Epidermal melanocyte (primary cell): Measurements from ENCODE around the gene TBCK.

ENCODE experiments used
- DNase-seq: peaks from one replicate; pipeline ENCODE4 v3.0.0; 2011; ENCODE audit warnings: low spot score; ENCODE audit not compliant: insufficient read length

Gene TBCK

DNA sequence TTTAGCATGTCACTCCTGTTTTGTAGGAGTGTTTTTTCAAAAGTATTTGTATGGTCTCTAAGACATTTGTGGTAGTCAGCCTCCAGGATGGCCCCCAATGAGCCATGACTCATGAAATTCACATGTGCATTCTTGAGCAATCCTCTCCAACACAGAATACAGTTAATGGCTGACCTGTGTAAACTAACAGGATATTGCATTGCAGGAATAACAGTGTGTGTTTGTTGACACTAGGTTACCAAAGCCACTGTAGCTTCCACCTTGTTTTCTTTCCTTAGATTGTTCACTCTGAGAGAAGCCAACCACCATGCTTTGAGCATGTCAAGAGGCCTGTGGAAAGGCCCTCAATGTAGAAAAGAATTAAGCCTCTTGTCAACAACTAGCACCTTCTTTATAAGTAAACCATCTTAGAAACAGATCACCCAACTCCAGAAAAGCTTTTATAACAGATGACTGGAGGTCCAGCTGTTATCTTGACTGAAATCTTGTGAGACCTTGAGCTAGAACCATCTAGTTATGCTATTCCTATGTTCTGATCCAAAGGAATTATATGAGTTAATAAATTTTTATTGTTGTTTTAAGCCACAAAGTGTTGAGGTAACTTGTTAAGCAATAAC is 28.5 kb downstream of the TBCK start:
- no peak for DNase-seq

DNA sequence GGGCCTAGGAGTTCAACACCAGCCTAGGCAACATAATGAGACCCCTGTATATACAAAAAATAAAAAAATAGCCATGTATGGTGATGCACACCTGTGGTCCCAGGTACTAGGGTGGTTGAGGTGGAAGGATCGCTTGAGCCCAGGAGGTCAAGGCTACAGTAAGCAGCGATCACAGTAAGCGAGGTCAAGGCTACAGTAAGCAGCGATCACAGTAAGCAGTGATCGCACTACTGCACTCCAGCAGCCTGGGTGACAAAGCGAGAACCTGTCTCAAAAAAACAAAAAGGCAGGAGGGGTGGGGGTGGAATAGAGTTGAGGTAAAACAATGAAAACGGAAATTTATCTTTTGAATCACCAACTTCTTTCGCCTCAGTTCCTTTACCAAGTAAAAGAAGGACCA is 29.4 kb downstream of the TBCK start:
- DNase-seq = no peak

DNA sequence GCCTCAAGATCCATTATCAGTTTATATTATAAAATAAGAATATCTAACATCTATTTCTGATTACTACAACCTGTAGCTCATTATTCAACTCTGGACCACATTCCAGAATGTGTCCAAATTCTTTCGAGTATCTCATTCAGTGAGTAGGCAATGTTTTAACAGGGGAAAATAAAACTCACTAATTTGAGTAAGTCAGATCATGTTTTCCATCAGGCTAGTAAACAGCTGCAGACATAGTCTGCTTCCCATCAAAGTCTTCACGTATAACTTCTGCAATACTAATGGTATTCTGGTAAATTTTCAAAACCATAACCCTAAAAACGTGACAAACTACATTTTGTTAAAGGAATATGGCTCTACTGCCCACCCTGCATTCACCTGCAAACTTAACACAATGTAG is 31.8 kb downstream of the TBCK start:
- no peak for DNase-seq

- DNase-seq = no peak
These were observed 38.8 kb downstream of the TBCK start for GRCh38 chr4:106277140-106277675.

GRCh38 chr4:106273831-106274230 is 42.2 kb downstream of the TBCK start:
- DNase-seq = no peak

DNA sequence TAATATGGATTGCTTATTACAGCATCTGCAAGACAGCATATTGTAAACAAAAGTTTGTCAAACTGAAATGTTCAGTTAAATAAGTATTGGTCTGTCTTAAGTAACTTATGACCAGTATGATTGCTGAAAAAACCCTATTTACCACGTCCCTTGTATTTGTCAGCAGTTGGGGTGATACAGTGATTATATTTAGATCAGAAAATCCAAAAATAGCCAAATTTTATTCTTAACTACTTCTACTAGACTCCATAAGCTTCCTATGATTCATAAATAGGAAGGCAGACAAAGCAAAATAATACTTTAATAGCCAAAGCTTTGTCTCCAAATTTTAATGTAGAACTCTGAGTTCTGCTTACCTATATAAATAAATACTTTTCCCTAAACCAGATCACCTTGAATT is 45.3 kb downstream of the TBCK start:
- no peak for DNase-seq

DNA sequence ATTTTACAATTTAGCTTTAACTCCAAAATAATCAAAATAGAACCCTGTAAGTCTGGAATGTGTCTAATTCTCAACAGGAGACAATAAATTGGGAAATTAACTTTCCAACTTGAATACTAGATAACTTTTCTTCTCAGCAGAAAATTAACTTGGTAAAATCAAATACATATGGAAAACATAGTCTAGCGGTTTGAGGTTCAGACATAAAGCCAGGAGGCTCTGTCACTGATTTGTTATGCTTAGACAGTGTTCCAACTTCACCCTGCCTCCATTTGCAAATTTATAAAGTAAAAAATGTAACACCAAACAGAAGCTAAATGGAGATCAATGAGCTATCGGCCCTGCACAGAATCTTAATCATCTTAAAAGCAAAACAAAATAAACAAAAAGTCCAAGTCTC is 46.3 kb downstream of the TBCK start:
- DNase-seq = no peak

- DNase-seq = no peak
These were observed 47.2 kb downstream of the TBCK start for GRCh38 chr4:106268786-106269185.

DNA sequence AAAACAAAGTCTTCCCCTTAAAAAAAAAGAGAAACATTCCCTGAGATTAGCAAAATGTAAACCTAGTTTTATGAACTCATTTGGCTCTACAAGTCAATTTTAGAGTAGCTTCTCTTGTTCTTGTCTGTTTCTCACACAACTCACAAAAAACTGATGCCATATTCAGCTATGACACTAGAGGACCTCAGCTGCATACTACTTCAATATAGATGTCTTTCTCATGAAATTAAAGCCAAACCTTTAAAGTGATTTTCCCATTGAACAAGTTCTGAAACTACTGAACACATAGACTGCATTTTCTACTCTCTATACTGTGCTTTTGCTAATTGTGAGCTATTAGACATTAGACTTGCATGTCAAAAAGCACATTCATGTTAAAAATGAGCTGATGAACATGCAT is 49.8 kb downstream of the TBCK start:
- no peak for DNase-seq

- DNase-seq = no peak
These were observed 51.7 kb downstream of the TBCK start for GRCh38 chr4:106264331-106264728.

GRCh38 chr4:106263594-106264330 is 52.2 kb downstream of the TBCK start:
- no peak for DNase-seq

GRCh38 chr4:106261980-106262379 is 54.0 kb downstream of the TBCK start:
- DNase-seq = no peak

DNA sequence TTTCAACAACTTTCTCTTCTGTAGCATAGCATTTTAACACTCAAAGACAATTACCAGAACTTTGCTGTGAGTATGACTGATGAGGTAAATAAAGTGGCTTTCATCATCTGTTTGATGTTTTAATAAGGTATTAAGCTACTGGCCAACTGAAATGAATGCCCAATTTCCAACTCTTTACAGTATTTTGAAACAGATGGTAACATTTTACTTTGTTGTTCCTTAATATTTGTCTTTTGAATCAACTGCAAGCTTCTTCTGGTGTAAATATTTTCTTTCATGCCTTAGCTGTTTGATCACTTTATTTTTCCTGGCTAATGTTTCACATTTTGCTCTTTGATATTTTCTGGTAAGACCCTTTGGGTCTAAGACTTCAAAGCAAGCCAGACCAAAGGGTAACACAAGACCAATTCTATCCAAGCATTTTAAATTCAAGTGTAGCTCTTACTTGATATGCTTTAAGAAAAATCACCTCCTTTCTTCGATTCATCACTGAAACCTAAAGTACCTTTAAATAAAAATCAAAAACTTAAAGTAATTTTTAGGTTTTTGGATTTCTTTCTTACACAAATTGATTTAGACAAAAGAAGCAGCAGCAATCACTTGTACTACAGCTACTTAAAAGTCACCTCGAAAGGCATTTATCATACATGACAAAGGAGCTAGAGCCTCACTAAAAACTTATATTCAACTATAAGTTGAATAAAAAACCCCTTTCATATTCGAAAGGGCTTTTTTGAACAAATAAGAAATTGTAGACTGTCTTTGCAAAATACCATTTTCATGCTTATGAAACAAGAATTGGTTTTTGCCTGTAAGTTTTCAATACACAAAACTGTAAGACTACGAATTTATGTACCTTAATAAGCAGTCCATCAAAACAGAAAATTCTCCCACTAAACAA is 57.6 kb downstream of the TBCK start:
- no peak for DNase-seq

DNA sequence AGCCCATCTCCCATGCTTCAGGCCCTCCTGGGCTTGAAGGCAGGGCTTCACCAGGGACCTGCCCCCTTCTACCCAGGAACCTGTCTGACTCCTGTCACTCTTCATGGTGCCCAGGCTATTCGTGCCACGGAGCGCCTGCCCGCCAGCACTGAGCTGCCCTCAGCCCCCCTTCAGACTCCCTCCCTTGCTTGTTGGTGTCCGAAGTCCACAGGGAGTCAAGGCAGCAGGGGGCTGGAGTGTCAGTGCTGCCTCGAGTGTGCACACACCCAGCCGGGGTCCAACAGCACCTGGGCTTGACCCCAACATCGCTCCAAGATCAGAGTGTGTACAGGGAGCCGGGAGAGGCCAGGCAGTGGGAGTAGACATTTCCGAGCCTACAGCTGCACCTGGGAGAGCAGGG is 59.8 kb downstream of the TBCK start:
- DNase-seq = no peak

GRCh38 chr4:106255195-106255594 is 60.8 kb downstream of the TBCK start:
- no peak for DNase-seq

GRCh38 chr4:106253364-106254129 is 62.5 kb downstream of the TBCK start:
- no peak for DNase-seq

- DNase-seq = no peak
These were observed 68.4 kb downstream of the TBCK start for GRCh38 chr4:106247600-106247999.

DNA sequence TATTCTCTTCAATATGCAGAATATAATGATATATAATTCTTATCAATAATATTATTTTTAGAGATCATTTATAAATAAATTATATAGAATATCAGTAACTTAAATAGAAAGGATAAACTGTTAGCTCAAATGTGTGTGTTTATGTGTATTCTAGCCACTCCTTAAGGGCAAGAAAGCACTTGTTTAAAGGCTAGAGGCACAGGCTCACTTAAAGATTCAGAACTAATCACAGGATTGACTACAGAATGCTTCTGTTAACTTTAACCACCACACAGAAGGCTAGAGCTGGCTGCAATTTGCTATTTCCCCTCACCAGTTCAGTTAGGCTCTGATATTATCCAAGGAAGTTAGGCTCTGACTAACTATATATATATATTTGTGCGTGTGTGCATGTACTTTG is 69.6 kb downstream of the TBCK start:
- DNase-seq = no peak

GRCh38 chr4:106245176-106245575 is 70.8 kb downstream of the TBCK start:
- no peak for DNase-seq

DNA sequence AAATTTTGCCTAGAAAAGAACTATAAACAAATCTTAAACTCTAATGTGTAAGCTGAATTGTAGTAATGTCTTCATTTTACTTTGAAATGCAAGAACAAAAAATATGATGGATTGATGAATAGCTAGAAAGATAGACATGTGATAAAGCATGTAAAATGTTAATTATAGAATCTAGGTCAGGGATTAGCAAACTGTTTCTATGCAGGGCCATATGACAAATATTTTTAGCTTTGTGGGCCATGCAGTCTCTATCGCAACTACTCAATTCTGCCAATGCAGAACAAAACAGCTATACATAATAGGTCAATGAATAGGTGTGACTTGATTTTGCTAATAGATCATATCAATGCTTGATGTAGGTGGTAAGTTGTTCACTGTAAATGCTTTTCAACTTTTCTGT is 75.3 kb downstream of the TBCK start:
- DNase-seq = no peak

GRCh38 chr4:106238820-106239420 is 77.1 kb downstream of the TBCK start:
- no peak for DNase-seq
